Measurements from ENCODE around the gene DCK. TPM values are rescaled to one million over a fixed set of nuclear protein-coding genes. Genes with fewer than 3 reads are reported as not detected.

The DCK gene
- total RNA-seq, 1 donor from 2014 or later = 19.6 TPM

DNA sequence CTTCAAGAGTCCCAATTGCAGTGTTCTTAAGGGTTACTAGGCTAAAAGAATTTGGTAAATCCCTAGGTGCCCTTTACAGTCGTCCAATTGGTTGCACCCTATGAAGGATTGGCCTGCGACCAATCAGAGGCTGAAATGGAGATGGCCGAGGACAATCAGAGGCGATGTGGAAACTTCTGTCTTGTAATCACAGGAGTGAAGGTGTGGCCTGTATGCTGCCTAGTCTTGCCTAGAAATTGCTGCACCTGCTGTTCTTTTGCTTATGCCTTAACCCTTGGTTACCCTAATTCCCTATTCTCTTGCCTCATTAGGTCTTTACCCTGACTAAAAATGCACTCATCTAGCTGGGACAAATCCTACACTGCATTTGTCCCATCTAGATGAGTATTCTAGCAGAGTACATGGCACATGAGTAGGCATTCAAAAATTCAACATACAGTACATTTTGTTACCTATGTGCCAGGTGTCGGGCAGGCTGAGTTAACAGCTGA, 1.0 kb upstream of the DCK start:
- TF ChIP-seq, protein P1, sequence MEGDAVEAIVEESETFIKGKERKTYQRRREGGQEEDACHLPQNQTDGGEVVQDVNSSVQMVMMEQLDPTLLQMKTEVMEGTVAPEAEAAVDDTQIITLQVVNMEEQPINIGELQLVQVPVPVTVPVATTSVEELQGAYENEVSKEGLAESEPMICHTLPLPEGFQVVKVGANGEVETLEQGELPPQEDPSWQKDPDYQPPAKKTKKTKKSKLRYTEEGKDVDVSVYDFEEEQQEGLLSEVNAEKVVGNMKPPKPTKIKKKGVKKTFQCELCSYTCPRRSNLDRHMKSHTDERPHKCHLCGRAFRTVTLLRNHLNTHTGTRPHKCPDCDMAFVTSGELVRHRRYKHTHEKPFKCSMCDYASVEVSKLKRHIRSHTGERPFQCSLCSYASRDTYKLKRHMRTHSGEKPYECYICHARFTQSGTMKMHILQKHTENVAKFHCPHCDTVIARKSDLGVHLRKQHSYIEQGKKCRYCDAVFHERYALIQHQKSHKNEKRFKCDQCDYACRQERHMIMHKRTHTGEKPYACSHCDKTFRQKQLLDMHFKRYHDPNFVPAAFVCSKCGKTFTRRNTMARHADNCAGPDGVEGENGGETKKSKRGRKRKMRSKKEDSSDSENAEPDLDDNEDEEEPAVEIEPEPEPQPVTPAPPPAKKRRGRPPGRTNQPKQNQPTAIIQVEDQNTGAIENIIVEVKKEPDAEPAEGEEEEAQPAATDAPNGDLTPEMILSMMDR (IDR thresholded peaks at IDR 0.05; ENCODE audit: unreplicated experiment) = no peak
- H3K9me3 Mint-ChIP-seq (ENCODE audit: low read depth) = no peaks in the 10 kb centered on the region
- H3K4me3 Mint-ChIP-seq (ENCODE audit: low read depth) = peak overlapping the region; percentile 89
- peaks cover 30% of the 10 kb centered on the region for H3K4me1 Mint-ChIP-seq (ENCODE audit: low read depth)
- H3K36me3 Mint-ChIP-seq (ENCODE audit: insufficient read depth) = no peaks in the 10 kb centered on the region
- DNase-seq (ENCODE audit: low spot score, unreplicated experiment) = no peak
- no peaks in the 10 kb centered on the region for H3K27me3 Mint-ChIP-seq
- peak overlapping the region; percentile 94 for H3K27ac Mint-ChIP-seq

DNA sequence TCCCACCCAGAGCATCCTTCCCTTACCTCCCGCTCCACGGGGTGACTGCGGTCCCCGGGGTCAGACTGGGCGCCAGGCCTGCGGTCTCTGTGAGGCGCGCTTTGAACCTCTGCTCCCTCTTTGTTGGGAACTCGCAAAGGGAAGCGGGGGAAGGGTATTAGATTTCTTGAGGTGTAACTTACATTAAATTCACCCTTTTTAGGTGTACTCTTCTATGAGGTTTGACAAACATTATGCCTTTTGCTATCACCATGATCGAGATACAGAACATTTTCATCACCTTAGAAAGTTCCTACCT, 569 bp downstream of the DCK start:
- TF ChIP-seq, protein P1 (IDR thresholded peaks at IDR 0.05; ENCODE audit: unreplicated experiment) = no peak
- Mint-ChIP-seq H3K4me3 (ENCODE audit: low read depth) (peak overlapping the region; percentile 89), H3K27ac (peak overlapping the region; percentile 94), H3K9me3 (ENCODE audit: low read depth) (no peaks in the 10 kb centered on the region), H3K27me3 (no peaks in the 10 kb centered on the region), H3K36me3 (ENCODE audit: insufficient read depth) (peaks cover 6% of the 10 kb centered on the region), H3K4me1 (ENCODE audit: low read depth) (peaks cover 31% of the 10 kb centered on the region)
- DNase-seq (ENCODE audit: low spot score, unreplicated experiment) = no peak

DNA sequence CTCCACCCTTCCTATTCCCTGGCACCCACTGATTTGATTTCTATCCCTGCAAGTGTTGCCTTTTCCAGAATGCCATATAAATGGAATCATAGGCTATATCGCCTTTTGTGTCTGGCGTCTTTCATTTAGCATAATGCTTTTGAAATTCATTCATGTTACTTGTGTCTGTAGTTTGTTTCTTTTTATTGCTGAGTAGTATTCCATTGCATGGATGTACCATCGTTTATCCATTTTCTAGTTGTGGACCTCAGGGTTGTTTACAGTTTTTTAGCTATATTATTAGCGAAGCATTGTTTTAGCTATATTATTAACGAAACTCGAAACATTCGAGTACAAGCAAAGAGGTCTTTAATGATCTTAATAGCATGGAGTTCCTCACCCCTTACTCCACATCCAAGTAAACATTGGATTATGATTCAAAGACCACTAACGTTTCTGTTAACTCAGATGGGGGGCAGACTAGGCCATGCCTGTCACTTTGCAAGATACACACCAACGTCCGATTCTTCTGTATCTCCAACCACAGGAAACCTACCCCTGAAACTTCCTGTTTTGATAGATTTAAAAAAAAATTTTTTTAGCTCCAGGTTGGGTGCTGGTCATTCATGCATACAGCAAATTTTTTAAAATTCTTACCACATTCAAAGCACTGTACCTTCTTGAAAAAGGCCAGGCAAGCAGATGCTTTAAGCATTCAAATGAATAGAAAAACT, 1.1 kb downstream of the DCK start:
- Mint-ChIP-seq H3K4me1 (ENCODE audit: low read depth) (peaks cover 31% of the 10 kb centered on the region), H3K4me3 (ENCODE audit: low read depth) (peak overlapping the region; percentile 89), H3K9me3 (ENCODE audit: low read depth) (peaks cover 1% of the 10 kb centered on the region), H3K36me3 (ENCODE audit: insufficient read depth) (peaks cover 11% of the 10 kb centered on the region), H3K27ac (peak overlapping the region; percentile 94), H3K27me3 (no peaks in the 10 kb centered on the region)
- TF ChIP-seq, protein P1 (IDR thresholded peaks at IDR 0.05; ENCODE audit: unreplicated experiment) = no peak
- no peak for DNase-seq (ENCODE audit: low spot score, unreplicated experiment)

GRCh38 chr4:70996018-70996360, 2.5 kb downstream of the DCK start:
- Mint-ChIP-seq H3K4me1 (ENCODE audit: low read depth) (peaks cover 31% of the 10 kb centered on the region), H3K9me3 (ENCODE audit: low read depth) (peaks cover 16% of the 10 kb centered on the region), H3K27me3 (no peaks in the 10 kb centered on the region), H3K27ac (no peak overlapping the region), H3K4me3 (ENCODE audit: low read depth) (no peak overlapping the region), H3K36me3 (ENCODE audit: insufficient read depth) (peaks cover 26% of the 10 kb centered on the region)
- TF ChIP-seq, protein P1 (IDR thresholded peaks at IDR 0.05; ENCODE audit: unreplicated experiment) = no peak
- no peak for DNase-seq (ENCODE audit: low spot score, unreplicated experiment)

GRCh38 chr4:70997036-70997435, 3.6 kb downstream of the DCK start:
- no peak for DNase-seq (ENCODE audit: low spot score, unreplicated experiment)
- Mint-ChIP-seq H3K36me3 (ENCODE audit: insufficient read depth) (peaks cover 36% of the 10 kb centered on the region), H3K4me1 (ENCODE audit: low read depth) (peaks cover 31% of the 10 kb centered on the region), H3K9me3 (ENCODE audit: low read depth) (peaks cover 26% of the 10 kb centered on the region), H3K27ac (no peak overlapping the region), H3K27me3 (no peaks in the 10 kb centered on the region), H3K4me3 (ENCODE audit: low read depth) (no peak overlapping the region)
- TF ChIP-seq, protein P1 (IDR thresholded peaks at IDR 0.05; ENCODE audit: unreplicated experiment) = no peak
